Activated T-cell treated with anti-CD3 and anti-CD28 coated beads, Interleukin-2, amount 50 U/mL, for 4 hours (primary cell): ENCODE data around the gene C11orf21. TPM values are rescaled to one million over a fixed set of nuclear protein-coding genes. Genes with fewer than 3 reads are reported as not detected.

Experiments used
- ATAC-seq, 2 donors: fragments of 200-7000 bp; cut with Tn5 transposase; one replicate each; pipeline ENCODE4 v1.10.0; 2021
- DNase-seq: peaks from one replicate; pipeline ENCODE4 v3.0.0-alpha.2; 2020
- H3K27me3 Mint-ChIP-seq: one replicate; pipeline ENCODE4 v1.8.0; 2021; ENCODE audit warnings: low read depth, mixed read lengths
- H3K36me3 Mint-ChIP-seq: one replicate; pipeline ENCODE4 v1.8.0; 2022; ENCODE audit warnings: mixed read lengths; ENCODE audit not compliant: insufficient read depth
- H3K4me1 Mint-ChIP-seq: one replicate; pipeline ENCODE4 v1.8.0; 2021; ENCODE audit warnings: low read depth, mixed read lengths
- H3K4me3 Mint-ChIP-seq: one replicate; pipeline ENCODE4 v1.8.0; 2021; ENCODE audit warnings: mild to moderate bottlenecking, moderate library complexity, mixed read lengths
- H3K9me3 Mint-ChIP-seq: one replicate; pipeline ENCODE4 v1.8.0; 2021; ENCODE audit warnings: mixed read lengths
- total RNA-seq, 3 donors: library from RNA; stranded (reverse); gene quantifications; one replicate each; pipeline ENCODE4 v1.2.1, GENCODE V29; 2021

The C11orf21 gene
- total RNA-seq, 3 donors from 2014 or later, result 1.3 to 2.9 (median 1.8) TPM

GRCh38 chr11:2261436-2262230, 40.1 kb downstream of the C11orf21 start:
- H3K4me1 Mint-ChIP-seq, result peaks cover 15% of the 10 kb centered on the region
- no peak for DNase-seq
- no peaks in the 10 kb centered on the region for H3K36me3 Mint-ChIP-seq

GRCh38 chr11:2260491-2261364, 41.0 kb downstream of the C11orf21 start:
- no peak for DNase-seq
- ATAC-seq, result no peak

More at GRCh38 chr11:2261436-2262230, 40.1 kb downstream of the C11orf21 start:
- Mint-ChIP-seq H3K4me3 (no peak overlapping the region), H3K9me3 (no peaks in the 10 kb centered on the region), H3K27me3 (no peaks in the 10 kb centered on the region)
- ATAC-seq, result no peak

GRCh38 chr11:2259897-2260451, 41.7 kb downstream of the C11orf21 start:
- Mint-ChIP-seq H3K4me3 (no peak overlapping the region), H3K36me3 (no peaks in the 10 kb centered on the region), H3K27me3 (no peaks in the 10 kb centered on the region), H3K4me1 (no peaks in the 10 kb centered on the region), H3K9me3 (no peaks in the 10 kb centered on the region)
- ATAC-seq (no peak), DNase-seq (no peak)

More at GRCh38 chr11:2260491-2261364, 41.0 kb downstream of the C11orf21 start:
- Mint-ChIP-seq H3K27me3 (no peaks in the 10 kb centered on the region), H3K36me3 (no peaks in the 10 kb centered on the region), H3K4me3 (no peak overlapping the region), H3K4me1 (peaks cover 6% of the 10 kb centered on the region), H3K9me3 (no peaks in the 10 kb centered on the region)

GRCh38 chr11:2259466-2259830, 42.3 kb downstream of the C11orf21 start:
- Mint-ChIP-seq H3K27me3 (no peaks in the 10 kb centered on the region), H3K36me3 (no peaks in the 10 kb centered on the region), H3K4me1 (no peaks in the 10 kb centered on the region), H3K9me3 (no peaks in the 10 kb centered on the region), H3K4me3 (no peak overlapping the region)
- DNase-seq (no peak), ATAC-seq (no peak)

- Mint-ChIP-seq H3K9me3 (no peaks in the 10 kb centered on the region), H3K4me1 (no peaks in the 10 kb centered on the region), H3K36me3 (no peaks in the 10 kb centered on the region), H3K4me3 (no peak overlapping the region), H3K27me3 (no peaks in the 10 kb centered on the region)
- DNase-seq (no peak), ATAC-seq (no peak)
These were observed 42.9 kb downstream of the C11orf21 start for GRCh38 chr11:2258501-2259465.

DNA sequence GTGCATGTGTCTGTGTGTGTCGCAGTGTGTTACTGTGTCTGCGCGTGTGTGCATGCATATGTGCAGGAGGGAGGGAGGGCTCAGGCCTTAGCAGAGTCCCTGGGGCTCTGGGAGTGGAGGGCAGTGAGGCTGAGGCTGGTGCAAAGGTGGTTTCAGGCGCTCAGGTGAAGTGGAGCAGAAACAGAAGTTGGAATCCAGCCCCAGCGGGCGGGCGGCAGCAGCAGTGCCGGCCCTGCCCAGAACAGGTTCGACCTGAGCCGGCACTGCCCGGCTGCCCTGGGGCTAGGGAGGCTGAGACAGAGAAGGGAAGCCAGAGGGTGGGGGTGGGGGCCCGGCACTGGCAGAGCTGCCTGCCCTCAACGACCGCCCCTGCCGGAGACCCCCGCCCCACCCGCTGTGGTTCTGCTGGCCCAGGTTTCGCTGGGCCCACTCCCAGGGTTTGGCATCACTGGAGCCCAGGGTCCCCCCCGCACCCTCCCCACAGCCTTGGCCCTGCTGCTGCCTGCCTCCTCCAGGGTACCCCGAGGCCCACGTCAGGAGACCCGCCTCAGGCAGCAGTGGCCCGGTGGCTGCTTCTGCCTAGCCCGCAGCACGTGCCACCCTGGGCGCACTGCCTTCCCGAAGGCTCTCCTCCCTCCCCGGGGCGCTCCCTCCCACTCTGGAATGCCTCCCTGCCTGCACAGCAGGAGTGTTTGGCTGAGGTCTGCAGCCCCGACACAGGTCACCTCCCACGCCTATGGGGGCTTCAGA, 44.6 kb downstream of the C11orf21 start:
- Mint-ChIP-seq H3K4me3 (no peak overlapping the region), H3K36me3 (no peaks in the 10 kb centered on the region), H3K9me3 (no peaks in the 10 kb centered on the region), H3K4me1 (no peaks in the 10 kb centered on the region), H3K27me3 (no peaks in the 10 kb centered on the region)
- DNase-seq (no peak), ATAC-seq (no peak)

DNA sequence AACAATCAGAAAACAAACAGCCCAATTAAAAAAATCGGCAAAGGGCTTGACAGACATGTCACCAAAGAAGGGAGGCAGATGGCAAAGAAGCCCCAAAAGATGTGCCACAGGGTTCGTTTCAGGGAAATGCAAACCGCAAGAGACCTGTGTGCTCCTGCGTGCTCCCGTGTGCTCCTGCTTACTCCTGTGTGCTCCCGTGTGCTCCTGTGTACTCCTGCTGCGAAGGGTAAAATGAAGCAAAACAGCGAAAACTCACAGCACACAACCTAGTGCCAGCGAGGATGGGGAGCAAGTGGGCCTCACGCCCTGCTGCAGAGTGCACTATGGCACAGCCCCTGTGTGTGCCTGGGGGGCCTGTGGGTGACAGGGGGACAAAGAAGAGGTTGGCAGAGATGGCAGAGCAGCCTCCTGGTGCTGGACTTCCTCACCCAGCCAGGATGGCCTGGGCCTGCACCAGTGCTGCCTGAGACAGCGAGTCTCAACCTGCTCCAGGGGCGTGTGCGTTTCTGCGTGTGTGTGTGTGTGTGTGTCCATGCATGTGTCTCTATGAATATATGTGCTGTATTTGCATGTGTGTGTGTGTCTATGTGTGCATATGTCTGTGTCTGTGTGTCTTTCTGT, 45.3 kb downstream of the C11orf21 start:
- Mint-ChIP-seq H3K4me1 (no peaks in the 10 kb centered on the region), H3K9me3 (no peaks in the 10 kb centered on the region), H3K36me3 (no peaks in the 10 kb centered on the region), H3K4me3 (no peak overlapping the region), H3K27me3 (no peaks in the 10 kb centered on the region)
- ATAC-seq (no peak), DNase-seq (no peak)

DNA sequence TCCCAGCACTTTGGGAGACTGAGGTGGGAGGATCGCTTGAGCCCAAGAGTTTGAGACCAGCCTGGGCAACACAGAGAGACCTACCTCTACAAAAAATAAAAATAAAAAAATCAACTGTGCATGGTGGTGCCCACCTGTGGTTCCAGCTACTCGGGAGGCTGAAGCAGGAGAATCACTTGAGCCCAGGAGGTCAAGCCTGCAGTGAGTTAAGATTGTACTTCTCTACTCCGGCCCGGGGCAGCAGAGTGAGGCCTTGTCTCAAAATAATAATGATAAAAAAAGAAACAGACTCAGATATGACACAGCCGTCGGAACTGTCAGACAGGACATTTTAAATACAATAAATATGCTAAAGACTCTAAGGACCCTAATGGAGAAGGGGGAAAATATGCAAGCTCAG, 49.7 kb downstream of the C11orf21 start:
- H3K4me3 Mint-ChIP-seq, result no peak overlapping the region
- no peaks in the 10 kb centered on the region for H3K36me3 Mint-ChIP-seq
- no peaks in the 10 kb centered on the region for H3K9me3 Mint-ChIP-seq
- DNase-seq, result no peak
- H3K4me1 Mint-ChIP-seq, result no peaks in the 10 kb centered on the region
- H3K27me3 Mint-ChIP-seq, result peaks cover 9% of the 10 kb centered on the region
- no peak for ATAC-seq

GRCh38 chr11:2251138-2251537, 50.6 kb downstream of the C11orf21 start:
- Mint-ChIP-seq H3K9me3 (no peaks in the 10 kb centered on the region), H3K4me1 (no peaks in the 10 kb centered on the region), H3K36me3 (no peaks in the 10 kb centered on the region), H3K4me3 (no peak overlapping the region), H3K27me3 (peaks cover 9% of the 10 kb centered on the region)
- DNase-seq (no peak), ATAC-seq (no peak)

GRCh38 chr11:2250485-2250884, 51.2 kb downstream of the C11orf21 start:
- DNase-seq (no peak), ATAC-seq (no peak)
- Mint-ChIP-seq H3K4me1 (no peaks in the 10 kb centered on the region), H3K36me3 (no peaks in the 10 kb centered on the region), H3K4me3 (no peak overlapping the region), H3K27me3 (peaks cover 9% of the 10 kb centered on the region), H3K9me3 (no peaks in the 10 kb centered on the region)

DNA sequence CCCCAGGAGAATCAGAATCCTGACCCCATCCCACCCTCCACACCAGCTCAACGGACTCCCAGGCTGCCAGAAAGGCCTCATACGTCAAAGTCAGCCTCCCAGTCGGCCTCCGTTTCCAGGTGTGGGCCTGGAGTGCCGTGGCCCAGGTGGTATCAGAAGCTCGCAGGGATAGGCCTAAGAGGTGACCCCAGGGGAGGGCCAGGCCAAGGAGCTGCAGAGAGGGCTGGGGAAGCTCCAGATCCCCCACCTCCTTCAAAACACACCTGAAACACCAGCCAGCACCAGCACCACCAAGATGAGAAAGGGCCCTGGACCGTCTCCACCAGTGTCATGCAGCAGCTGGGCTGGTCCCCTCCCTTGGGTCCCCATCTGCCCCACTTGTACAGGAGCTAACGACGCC, 51.7 kb downstream of the C11orf21 start:
- Mint-ChIP-seq H3K4me1 (no peaks in the 10 kb centered on the region), H3K36me3 (no peaks in the 10 kb centered on the region), H3K27me3 (peaks cover 9% of the 10 kb centered on the region), H3K9me3 (no peaks in the 10 kb centered on the region), H3K4me3 (no peak overlapping the region)
- no peak for ATAC-seq
- DNase-seq, result no peak

DNA sequence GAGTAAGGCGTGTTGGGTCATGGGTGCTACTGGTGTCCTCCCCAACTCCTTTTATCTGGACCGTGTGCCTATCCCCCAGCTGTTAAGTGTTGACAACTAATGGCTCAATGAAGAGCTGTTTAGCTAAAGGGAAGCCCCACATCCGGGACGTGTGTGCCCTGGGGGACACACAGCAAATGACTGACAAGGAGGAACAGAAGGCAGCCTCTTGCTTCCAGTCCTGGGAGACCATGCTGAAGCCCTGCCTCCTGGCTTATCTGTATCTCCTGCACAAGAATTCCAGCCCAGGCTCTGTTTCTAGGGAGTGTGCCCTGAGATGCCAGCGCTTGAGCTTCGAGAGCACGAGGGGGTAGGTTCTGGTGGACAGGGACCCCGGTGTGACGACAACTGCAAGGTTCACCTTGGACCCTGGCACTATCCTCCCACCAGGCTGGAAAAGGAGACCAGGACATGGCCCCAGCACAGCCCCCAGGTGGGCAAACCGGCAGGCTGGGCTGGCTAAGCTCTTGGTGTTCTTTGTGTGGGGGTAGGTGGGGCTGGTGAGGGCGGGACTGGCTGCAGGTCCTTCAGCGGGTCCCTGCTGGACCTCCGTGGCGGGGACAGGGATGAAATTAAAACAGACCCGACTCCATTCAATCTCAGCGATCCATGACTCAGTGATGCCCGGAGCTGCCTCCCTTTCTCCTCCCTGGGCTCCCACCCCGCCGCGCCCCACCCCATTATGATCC, 52.4 kb downstream of the C11orf21 start:
- no peak for ATAC-seq
- DNase-seq, result no peak
- Mint-ChIP-seq H3K9me3 (no peaks in the 10 kb centered on the region), H3K4me3 (no peak overlapping the region), H3K27me3 (peaks cover 9% of the 10 kb centered on the region), H3K36me3 (no peaks in the 10 kb centered on the region), H3K4me1 (no peaks in the 10 kb centered on the region)
